Neural cell (in vitro differentiated cells): ENCODE results near the gene COL5A1. TPM values are rescaled to one million over a fixed set of nuclear protein-coding genes. Genes with fewer than 3 reads are reported as not detected.

Experiments
- H2AFZ ChIP-seq: fragments of 200-600, 300-800 bp; sonication (generic), shearing (Covaris generic); 2 replicates; pipeline ENCODE4 v1.6.0; 2014; ENCODE audit warnings: low read depth, mild to moderate bottlenecking, antibody characterized with exemption, low read length, moderate library complexity
- H3F3A ChIP-seq: fragments of 200-600 bp; shearing (Covaris generic); 2 replicates; pipeline ENCODE4 v1.6.1; 2016; ENCODE audit warnings: mild to moderate bottlenecking, moderate library complexity, mixed read lengths, antibody characterized with exemption, low read length; ENCODE audit not compliant: insufficient read depth, poor library complexity, severe bottlenecking
- H3K27ac ChIP-seq: fragments of 200-600, 300-800 bp; sonication (generic), shearing (Covaris generic); 2 replicates; pipeline ENCODE4 v1.5.1; 2014; ENCODE audit warnings: mild to moderate bottlenecking, low read length, moderate library complexity
- H3K27me3 ChIP-seq: fragments of 300-800, 200-600 bp; sonication (generic), shearing (Covaris generic); 2 replicates; pipeline ENCODE4 v1.6.0; 2014; ENCODE audit warnings: mild to moderate bottlenecking, low read depth, low read length, moderate library complexity; ENCODE audit not compliant: insufficient read depth
- H3K36me3 ChIP-seq: fragments of 300-800, 200-600 bp; sonication (generic), shearing (Covaris generic); 2 replicates; pipeline ENCODE4 v1.5.1; 2014; ENCODE audit warnings: mild to moderate bottlenecking, antibody characterized with exemption, low read length, moderate library complexity; ENCODE audit not compliant: insufficient read depth
- H3K4me2 ChIP-seq: fragments of 300-800, 200-600 bp; sonication (generic), shearing (Covaris generic); 2 replicates; pipeline ENCODE4 v1.6.0; 2014; ENCODE audit warnings: mild to moderate bottlenecking, low read length
- H3K4me3 ChIP-seq: fragments of 300-800, 200-600 bp; sonication (generic), shearing (Covaris generic); 2 replicates; pipeline ENCODE4 v1.5.1; 2014; ENCODE audit warnings: mild to moderate bottlenecking, low read length, moderate library complexity
- H3K79me2 ChIP-seq: fragments of 200-600 bp; shearing (Covaris generic); replicated peaks from 2 replicates; pipeline ENCODE4 v1.6.0; 2014; ENCODE audit warnings: mild to moderate bottlenecking, low read length, moderate library complexity; ENCODE audit not compliant: insufficient read depth
- H3K9ac ChIP-seq: fragments of 300-800, 200-600 bp; sonication (generic), shearing (Covaris generic); 2 replicates; pipeline ENCODE4 v1.6.1; 2016; ENCODE audit warnings: mild to moderate bottlenecking, low read length, mixed read lengths
- H3K9me2 ChIP-seq: fragments of 200-600 bp; shearing (Covaris generic); 2 replicates; pipeline ENCODE4 v1.6.1; 2016; ENCODE audit warnings: mild to moderate bottlenecking, low read length, mixed read lengths; ENCODE audit not compliant: insufficient read depth
- H3K9me3 ChIP-seq: fragments of 200-600, 300-800 bp; sonication (generic), shearing (Covaris generic); 2 replicates; pipeline ENCODE4 v1.6.1; 2016; ENCODE audit warnings: mild to moderate bottlenecking, mixed run types, low read length, moderate library complexity, mixed read lengths
- H4K20me1 ChIP-seq: fragments of 200-600 bp; shearing (Covaris generic); 2 replicates; pipeline ENCODE4 v1.6.1; 2016; ENCODE audit warnings: mild to moderate bottlenecking, mixed run types; ENCODE audit not compliant: insufficient read depth
- EP300 ChIP-seq: fragments of 450-650 bp; conservative IDR thresholded peaks from 2 replicates; pipeline ENCODE4 v1.6.1; 2014; ENCODE audit warnings: antibody characterized with exemption, mild to moderate bottlenecking, moderate library complexity; ENCODE audit not compliant: poor library complexity, severe bottlenecking
- EZH2 ChIP-seq: fragments of 200-600, 300-800 bp; shearing (Covaris generic), sonication (generic); IDR thresholded peaks from 2 replicates; pipeline ENCODE4 v1.6.1; 2014; ENCODE audit warnings: antibody characterized with exemption, low read length, borderline replicate concordance, mild to moderate bottlenecking; ENCODE audit not compliant: insufficient read depth, poor library complexity, severe bottlenecking
- MXI1 ChIP-seq: fragments of 450-650 bp; conservative IDR thresholded peaks from 2 replicates; pipeline ENCODE4 v1.6.1; 2014; ENCODE audit warnings: antibody characterized with exemption, mild to moderate bottlenecking; ENCODE audit not compliant: poor library complexity, severe bottlenecking
- POLR2AphosphoS5 ChIP-seq: IDR thresholded peaks from 2 replicates; pipeline ENCODE4 v1.6.1; 2012
- RAD21 ChIP-seq: fragments of 450-650 bp; conservative IDR thresholded peaks from 2 replicates; pipeline ENCODE4 v1.6.1; 2014; ENCODE audit warnings: antibody characterized with exemption, mild to moderate bottlenecking, moderate library complexity
- SMC3 ChIP-seq: fragments of 450-650 bp; conservative IDR thresholded peaks from 2 replicates; pipeline ENCODE4 v1.6.1; 2014; ENCODE audit warnings: antibody characterized with exemption, mild to moderate bottlenecking, moderate library complexity; ENCODE audit not compliant: poor library complexity
- TAF1 ChIP-seq: IDR thresholded peaks from 2 replicates; pipeline ENCODE4 v1.6.1; 2012; ENCODE audit warnings: low read depth
- polyA plus RNA-seq: library from polyadenylated mRNA; depleted of rRNA; stranded (reverse); fragments of >200 nt; gene quantifications from 2 replicates; pipeline ENCODE4 v1.2.3, GENCODE V29; 2014
- TF ChIP-seq, protein P1 (sequence below): fragments of 450-650 bp; IDR thresholded peaks from 2 replicates; pipeline ENCODE4 v1.5.1; 2014; ENCODE audit warnings: antibody characterized with exemption, mild to moderate bottlenecking, moderate library complexity; ENCODE audit not compliant: poor library complexity, severe bottlenecking
- TF ChIP-seq, protein P2 (sequence below): IDR thresholded peaks from 2 replicates; pipeline ENCODE4 v1.6.1; 2012; ENCODE audit warnings: borderline replicate concordance

The COL5A1 gene
- polyA plus RNA-seq, 1 donor from 2014 or later = not detected

DNA sequence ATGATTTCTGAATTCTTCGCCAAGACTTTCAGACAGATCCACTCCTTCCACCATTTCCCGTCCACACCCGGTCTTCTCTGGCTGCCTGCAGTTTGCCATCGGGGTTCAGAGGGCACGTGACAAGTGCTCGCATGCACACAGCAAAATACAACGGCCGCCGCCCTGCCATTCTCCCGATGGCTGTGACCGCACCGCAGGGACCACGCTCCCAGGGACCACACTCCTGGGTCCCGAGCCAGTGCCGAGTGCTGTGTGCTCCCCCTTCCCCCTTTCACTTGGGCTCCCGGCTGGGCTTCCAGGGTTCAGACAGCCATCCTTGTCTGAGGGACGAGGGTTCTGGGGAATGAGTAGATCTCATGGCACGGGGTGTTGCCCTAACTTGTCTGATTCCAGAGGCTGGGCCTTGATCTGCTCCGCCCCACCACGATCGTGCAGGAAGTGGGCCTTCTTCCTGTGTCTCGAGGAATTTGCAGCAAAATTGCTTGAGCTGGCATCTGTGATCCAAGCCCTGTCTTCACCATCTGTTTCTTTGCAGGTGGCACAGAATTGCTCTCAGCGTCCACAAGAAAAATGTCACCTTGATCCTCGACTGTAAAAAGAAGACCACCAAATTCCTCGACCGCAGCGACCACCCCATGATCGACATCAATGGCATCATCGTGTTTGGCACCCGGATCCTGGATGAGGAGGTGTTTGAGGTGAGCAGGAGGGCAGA, 59.2 kb downstream of the COL5A1 start:
- Histone ChIP-seq H3K9me3 (no peaks in the 10 kb centered on the region), H3K79me2 (no peaks in the 10 kb centered on the region), H3K4me2 (no peak overlapping the region), H4K20me1 (no peaks in the 10 kb centered on the region), H3K9ac (no peak overlapping the region), H2AFZ (no peak overlapping the region), H3K27me3 (no peaks in the 10 kb centered on the region), H3K27ac (no peak overlapping the region), H3F3A (no peaks in the 10 kb centered on the region), H3K9me2 (no peaks in the 10 kb centered on the region), H3K4me3 (no peak overlapping the region), H3K36me3 (no peaks in the 10 kb centered on the region)
- no peak for TF ChIP-seq EP300
- TF ChIP-seq RAD21 = no peak
- TF ChIP-seq POLR2AphosphoS5 = no peak
- no peak for TF ChIP-seq MXI1
- TF ChIP-seq EZH2 = no peak
- TF ChIP-seq TAF1 = no peak
- TF ChIP-seq, protein P1, sequence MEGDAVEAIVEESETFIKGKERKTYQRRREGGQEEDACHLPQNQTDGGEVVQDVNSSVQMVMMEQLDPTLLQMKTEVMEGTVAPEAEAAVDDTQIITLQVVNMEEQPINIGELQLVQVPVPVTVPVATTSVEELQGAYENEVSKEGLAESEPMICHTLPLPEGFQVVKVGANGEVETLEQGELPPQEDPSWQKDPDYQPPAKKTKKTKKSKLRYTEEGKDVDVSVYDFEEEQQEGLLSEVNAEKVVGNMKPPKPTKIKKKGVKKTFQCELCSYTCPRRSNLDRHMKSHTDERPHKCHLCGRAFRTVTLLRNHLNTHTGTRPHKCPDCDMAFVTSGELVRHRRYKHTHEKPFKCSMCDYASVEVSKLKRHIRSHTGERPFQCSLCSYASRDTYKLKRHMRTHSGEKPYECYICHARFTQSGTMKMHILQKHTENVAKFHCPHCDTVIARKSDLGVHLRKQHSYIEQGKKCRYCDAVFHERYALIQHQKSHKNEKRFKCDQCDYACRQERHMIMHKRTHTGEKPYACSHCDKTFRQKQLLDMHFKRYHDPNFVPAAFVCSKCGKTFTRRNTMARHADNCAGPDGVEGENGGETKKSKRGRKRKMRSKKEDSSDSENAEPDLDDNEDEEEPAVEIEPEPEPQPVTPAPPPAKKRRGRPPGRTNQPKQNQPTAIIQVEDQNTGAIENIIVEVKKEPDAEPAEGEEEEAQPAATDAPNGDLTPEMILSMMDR = no peak
- TF ChIP-seq, protein P2, sequence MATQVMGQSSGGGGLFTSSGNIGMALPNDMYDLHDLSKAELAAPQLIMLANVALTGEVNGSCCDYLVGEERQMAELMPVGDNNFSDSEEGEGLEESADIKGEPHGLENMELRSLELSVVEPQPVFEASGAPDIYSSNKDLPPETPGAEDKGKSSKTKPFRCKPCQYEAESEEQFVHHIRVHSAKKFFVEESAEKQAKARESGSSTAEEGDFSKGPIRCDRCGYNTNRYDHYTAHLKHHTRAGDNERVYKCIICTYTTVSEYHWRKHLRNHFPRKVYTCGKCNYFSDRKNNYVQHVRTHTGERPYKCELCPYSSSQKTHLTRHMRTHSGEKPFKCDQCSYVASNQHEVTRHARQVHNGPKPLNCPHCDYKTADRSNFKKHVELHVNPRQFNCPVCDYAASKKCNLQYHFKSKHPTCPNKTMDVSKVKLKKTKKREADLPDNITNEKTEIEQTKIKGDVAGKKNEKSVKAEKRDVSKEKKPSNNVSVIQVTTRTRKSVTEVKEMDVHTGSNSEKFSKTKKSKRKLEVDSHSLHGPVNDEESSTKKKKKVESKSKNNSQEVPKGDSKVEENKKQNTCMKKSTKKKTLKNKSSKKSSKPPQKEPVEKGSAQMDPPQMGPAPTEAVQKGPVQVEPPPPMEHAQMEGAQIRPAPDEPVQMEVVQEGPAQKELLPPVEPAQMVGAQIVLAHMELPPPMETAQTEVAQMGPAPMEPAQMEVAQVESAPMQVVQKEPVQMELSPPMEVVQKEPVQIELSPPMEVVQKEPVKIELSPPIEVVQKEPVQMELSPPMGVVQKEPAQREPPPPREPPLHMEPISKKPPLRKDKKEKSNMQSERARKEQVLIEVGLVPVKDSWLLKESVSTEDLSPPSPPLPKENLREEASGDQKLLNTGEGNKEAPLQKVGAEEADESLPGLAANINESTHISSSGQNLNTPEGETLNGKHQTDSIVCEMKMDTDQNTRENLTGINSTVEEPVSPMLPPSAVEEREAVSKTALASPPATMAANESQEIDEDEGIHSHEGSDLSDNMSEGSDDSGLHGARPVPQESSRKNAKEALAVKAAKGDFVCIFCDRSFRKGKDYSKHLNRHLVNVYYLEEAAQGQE = no peak

DNA sequence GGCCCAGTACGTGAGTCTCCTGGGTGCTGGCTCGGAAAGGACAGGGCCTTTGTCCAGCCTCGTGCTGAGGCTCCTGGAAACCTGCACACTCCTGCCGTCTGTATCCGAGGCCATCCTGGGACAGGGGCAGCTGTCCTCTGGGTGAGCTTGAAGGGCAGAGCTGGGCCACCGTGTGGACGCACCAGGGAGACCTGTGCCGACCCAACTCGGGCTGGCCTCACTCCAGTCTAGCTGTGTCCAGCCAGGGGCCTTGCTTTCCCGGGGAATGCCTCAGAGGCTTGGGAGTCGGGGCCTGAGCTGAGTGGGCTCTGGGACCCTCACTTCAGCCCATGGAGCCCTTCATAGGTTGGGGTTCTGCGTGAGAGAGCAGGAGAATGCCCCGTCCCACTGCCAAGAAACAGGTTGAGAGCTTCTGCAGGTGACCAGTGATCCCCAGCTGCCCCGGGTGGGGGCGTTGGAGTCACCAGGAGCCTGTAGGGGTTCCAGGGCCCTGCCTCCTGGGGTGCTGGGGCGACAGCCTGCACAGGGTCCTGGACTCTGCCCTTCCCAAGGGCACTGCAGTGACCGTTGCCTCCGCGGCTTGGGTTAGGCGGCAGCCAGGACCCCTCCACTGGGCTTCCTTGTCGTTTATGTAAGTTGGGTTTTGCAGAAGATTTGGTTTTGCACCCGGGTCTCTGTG, 60.1 kb downstream of the COL5A1 start:
- H3K9ac ChIP-seq = no peak overlapping the region
- H3K4me2 ChIP-seq = no peak overlapping the region
- no peak overlapping the region for H2AFZ ChIP-seq
- H3K36me3 ChIP-seq = no peaks in the 10 kb centered on the region
- no peak overlapping the region for H3K4me3 ChIP-seq
- H4K20me1 ChIP-seq = no peaks in the 10 kb centered on the region
- no peaks in the 10 kb centered on the region for H3F3A ChIP-seq
- H3K27me3 ChIP-seq = no peaks in the 10 kb centered on the region
- no peaks in the 10 kb centered on the region for H3K9me3 ChIP-seq
- no peaks in the 10 kb centered on the region for H3K79me2 ChIP-seq
- no peaks in the 10 kb centered on the region for H3K9me2 ChIP-seq
- TF ChIP-seq POLR2AphosphoS5 = no peak
- TF ChIP-seq, protein P1 = no peak
- no peak for TF ChIP-seq SMC3
- TF ChIP-seq EZH2 = no peak
- TF ChIP-seq TAF1 = no peak
- no peak for TF ChIP-seq MXI1
- TF ChIP-seq, protein P2 = no peak
- TF ChIP-seq EP300 = no peak
- TF ChIP-seq RAD21 = no peak
- H3K27ac ChIP-seq = no peak overlapping the region
